Measurements from ENCODE around the gene HDAC10.
"Not testable (repeated sequence)": the region's sequence is repeated elsewhere in the genome, so short reads cannot be mapped to it uniquely, and the experiment has no call there.

HDAC10 gene

GRCh38 chr22:50285568-50286229, 34.6 kb upstream of the HDAC10 start:
- DNase-seq = no peak

- DNase-seq = no peak
Measured at GRCh38 chr22:50284479-50284878, 33.4 kb upstream of the HDAC10 start.

GRCh38 chr22:50283821-50284220, 32.8 kb upstream of the HDAC10 start:
- DNase-seq = no peak

GRCh38 chr22:50282361-50283155, 31.5 kb upstream of the HDAC10 start:
- DNase-seq = no peak

GRCh38 chr22:50281957-50282356, 30.9 kb upstream of the HDAC10 start:
- DNase-seq = no peak

- DNase-seq = no peak
Measured at GRCh38 chr22:50281384-50281760, 30.3 kb upstream of the HDAC10 start.

GRCh38 chr22:50280708-50281383, 29.8 kb upstream of the HDAC10 start:
- DNase-seq = no peak

- DNase-seq = no peak
Measured at GRCh38 chr22:50280022-50280707, 29.1 kb upstream of the HDAC10 start.

- DNase-seq = no peak
Measured at GRCh38 chr22:50278956-50279619, 28.0 kb upstream of the HDAC10 start.

GRCh38 chr22:50278461-50278860, 27.4 kb upstream of the HDAC10 start:
- no peak for DNase-seq

GRCh38 chr22:50277761-50278160, 26.7 kb upstream of the HDAC10 start:
- DNase-seq = no peak

- peak; percentile 73 for DNase-seq
Measured at GRCh38 chr22:50276143-50276542, 25.1 kb upstream of the HDAC10 start.

GRCh38 chr22:50275181-50276055, 24.4 kb upstream of the HDAC10 start:
- no peak for DNase-seq

- no peak for DNase-seq
Measured at GRCh38 chr22:50274771-50275170, 23.7 kb upstream of the HDAC10 start.

- DNase-seq = peak; percentile 56
Measured at GRCh38 chr22:50274311-50274710, 23.2 kb upstream of the HDAC10 start.

- not testable (repeated sequence) for DNase-seq
Measured at GRCh38 chr22:50273781-50274180, 22.7 kb upstream of the HDAC10 start.

- DNase-seq = not testable (repeated sequence)
Measured at GRCh38 chr22:50273352-50273751, 22.3 kb upstream of the HDAC10 start.

GRCh38 chr22:50272044-50272802, 21.2 kb upstream of the HDAC10 start:
- no peak for DNase-seq

GRCh38 chr22:50271519-50271970, 20.5 kb upstream of the HDAC10 start:
- DNase-seq = peak; percentile 68

- peak; percentile 70 for DNase-seq
Measured at GRCh38 chr22:50270666-50271394, 19.8 kb upstream of the HDAC10 start.

Data from suppressor macrophage treated with lipopolysaccharide for 4 hours (primary cell).